Sigmoid colon (tissue), 7 donors: ENCODE data around the gene RBPJ. TPM values are rescaled to one million over a fixed set of nuclear protein-coding genes. Genes with fewer than 3 reads are reported as not detected.

Experiments
- DNase-seq: peaks from one replicate; pipeline ENCODE4 v3.0.0-alpha.2; 2019
- H3K27ac ChIP-seq, 4 donors: fragments of 200-600 bp; sonication (generic); one replicate each; pipeline ENCODE4 v1.5.1; 2016 to 2019; ENCODE audit warnings: mild to moderate bottlenecking in 1 of 4
- H3K27me3 ChIP-seq, 3 donors: fragments of 200-600 bp; sonication (generic); one replicate each; pipeline ENCODE4 v1.5.1; 2019; ENCODE audit warnings: mild to moderate bottlenecking in 1 of 3
- H3K36me3 ChIP-seq, 4 donors: fragments of 200-600 bp; sonication (generic); one replicate each; pipeline ENCODE4 v1.5.1; 2016 to 2019
- H3K4me1 ChIP-seq, 4 donors: fragments of 200-600 bp; sonication (generic); one replicate each; pipeline ENCODE4 v1.5.1; 2017 to 2019
- H3K4me3 ChIP-seq, 4 donors: fragments of 200-600 bp; sonication (generic); one replicate each; pipeline ENCODE4 v1.5.1; 2017 to 2019; ENCODE audit warnings: mild to moderate bottlenecking in 2 of 4, moderate library complexity in 1 of 4
- H3K9me3 ChIP-seq, 4 donors: fragments of 200-600 bp in 3 of 4; sonication (generic) in 3 of 4; one replicate each; pipeline versions ENCODE4 v1.5.1 to v1.6.1; 2013 to 2019
- CTCF ChIP-seq, 4 experiments: fragments of 450-650 bp in 3 of 4; fragments of 200-600 bp in 1 of 4; IDR thresholded peaks; one replicate each; pipeline ENCODE4 v1.5.1; 2016 to 2019; ENCODE audit warnings: antibody characterized with exemption in 4 of 4, mild to moderate bottlenecking in 3 of 4, moderate library complexity in 2 of 4
- EP300 ChIP-seq, 4 donors: sonication (generic); formaldehyde crosslinking; IDR thresholded peaks; one replicate each; pipeline ENCODE4 v1.6.1; 2017; ENCODE audit warnings: antibody characterized with exemption in 4 of 4
- POLR2A ChIP-seq, 2 donors: fragments of 450-650 bp; IDR thresholded peaks; one replicate each; pipeline ENCODE4 v1.6.1; 2016; ENCODE audit warnings: antibody characterized with exemption in 2 of 2, mild to moderate bottlenecking in 2 of 2, moderate library complexity in 2 of 2
- POLR2AphosphoS5 ChIP-seq, 4 donors: sonication (generic); formaldehyde crosslinking; IDR thresholded peaks; one replicate each; pipeline ENCODE4 v1.6.1; 2017; ENCODE audit warnings: antibody characterized with exemption in 4 of 4
- WGBS, 2 donors: extraction: QIAGEN DNeasy Blood & Tissue Kit; methylation state at CpG; one replicate each; pipeline ENCODE4 v1.1.7; 2013; 5-methylcytosine and 5-hydroxymethylcytosine counted together
- intact Hi-C: fragments of 100-400 bp; cut with DNase I; formaldehyde crosslinking; loops from one replicate; pipeline ENCODE4 v1.15.1; 2023
- polyA plus RNA-seq, 3 donors: library from polyadenylated mRNA; stranded (reverse); fragments of 200-250 nt; gene quantifications; one replicate each; pipeline ENCODE4 v1.2.3, GENCODE V29; 2013
- total RNA-seq, 4 donors: library from RNA; depleted of rRNA; stranded (reverse); fragments of >200 nt; gene quantifications; one replicate each; pipeline ENCODE4 v1.1.0, GENCODE V29; 2016
- donor health status: healthy with polysubstance abuse.
- donor health status: Bipolar disorder and iron deficiency.
- donor health status: healthy.

The RBPJ gene
- total RNA-seq (100 to 1,000 TPM in 2 of 4 donors, 10 to 100 TPM in 2; 78.4 to 114 (median 100) TPM), polyA plus RNA-seq (10 to 100 TPM; 15.0 to 25.0 (median 15.0) TPM)

GRCh38 chr4:26320538-26321372, at the start of gene RBPJ:
Gene RBPJ, plus strand, starts transcription at chr4:26321014. Its CDS starts 15 bp downstream, at chr4:26321029.
- Histone ChIP-seq H3K4me3 (peak within 1 kb of the TSS; percentile 59 to 85 (median 79)), H3K36me3 (no peaks in the 10 kb centered on the region), H3K27me3 (no peaks in the 10 kb centered on the region), H3K9me3 (no peaks in the 10 kb centered on the region), H3K4me1 (peaks cover 3 to 51% (median 36%) of the 10 kb centered on the region in 4 donors), H3K27ac (peak within 1 kb of the TSS; percentile 89 to 97 (median 95))
- TF ChIP-seq POLR2AphosphoS5 (IDR thresholded peaks at IDR 0.05) (peak; percentile 50 to 90 (median 82)), CTCF (IDR thresholded peaks at IDR 0.05) (no peak), POLR2A (IDR thresholded peaks at IDR 0.05) (peak; percentile 73 to 74), EP300 (IDR thresholded peaks at IDR 0.05) (peak in 1 of 4 donors; percentile 75)
- DNase-seq, result peak; percentile 95
- intact Hi-C loops, result loop anchor here (2.0 to 10.0 kb wide), 6 partner anchors 162 to 684 kb away; no protein-coding TSS in a partner anchor
- 1% methylated on average over 102 of the region's 102 CpGs for WGBS, 2 donors

- no peak for DNase-seq
- whole genome bisulfite sequencing, 2 donors, result 94% methylated on average over 5 of the region's 5 CpGs
- peaks cover 0 to 40% (median 33%) of the 10 kb centered on the region in 4 donors for H3K4me1 ChIP-seq
- no peaks in the 10 kb centered on the region for H3K27me3 ChIP-seq
- H3K36me3 ChIP-seq, result no peaks in the 10 kb centered on the region
- TF ChIP-seq POLR2AphosphoS5 (IDR thresholded peaks at IDR 0.05), result no peak
- TF ChIP-seq POLR2A (IDR thresholded peaks at IDR 0.05), result no peak
- no peak for TF ChIP-seq CTCF (IDR thresholded peaks at IDR 0.05)
- TF ChIP-seq EP300 (IDR thresholded peaks at IDR 0.05), result no peak
- no peak overlapping the region for H3K27ac ChIP-seq
- no peak overlapping the region for H3K4me3 ChIP-seq
- H3K9me3 ChIP-seq, result no peaks in the 10 kb centered on the region
- intact Hi-C loops, result no loop called here
These were observed 49.1 kb upstream of the RBPJ start for GRCh38 chr4:26271703-26272102.

- peak overlapping the region; percentile 28 to 70 (median 70) for H3K27ac ChIP-seq
- TF ChIP-seq EP300 (IDR thresholded peaks at IDR 0.05), result no peak
- no peak for TF ChIP-seq POLR2AphosphoS5 (IDR thresholded peaks at IDR 0.05)
- no peak for TF ChIP-seq POLR2A (IDR thresholded peaks at IDR 0.05)
- no peak for TF ChIP-seq CTCF (IDR thresholded peaks at IDR 0.05)
- H3K4me1 ChIP-seq, result peaks cover 0 to 28% (median 23%) of the 10 kb centered on the region in 4 donors
- H3K36me3 ChIP-seq, result no peaks in the 10 kb centered on the region
- intact Hi-C loops, result no loop called here
- H3K4me3 ChIP-seq, result no peak overlapping the region
- H3K9me3 ChIP-seq, result no peaks in the 10 kb centered on the region
- WGBS, 2 donors, result 65 to 81% methylated on average over 10 of the region's 10 CpGs
- H3K27me3 ChIP-seq, result no peaks in the 10 kb centered on the region
- DNase-seq, result peak; percentile 71
These were observed 47.9 kb upstream of the RBPJ start for GRCh38 chr4:26272654-26273615.

GRCh38 chr4:26273616-26273980, 47.2 kb upstream of the RBPJ start:
- no peak for TF ChIP-seq CTCF (IDR thresholded peaks at IDR 0.05)
- TF ChIP-seq POLR2AphosphoS5 (IDR thresholded peaks at IDR 0.05), result no peak
- no peak for TF ChIP-seq EP300 (IDR thresholded peaks at IDR 0.05)
- no peak for TF ChIP-seq POLR2A (IDR thresholded peaks at IDR 0.05)
- intact Hi-C loops, result no loop called here
- H3K36me3 ChIP-seq, result no peaks in the 10 kb centered on the region
- H3K27me3 ChIP-seq, result no peaks in the 10 kb centered on the region
- peak overlapping the region; percentile 28 to 70 (median 70) for H3K27ac ChIP-seq
- peak; percentile 68 for DNase-seq
- H3K4me1 ChIP-seq, result peaks cover 0 to 21% (median 17%) of the 10 kb centered on the region in 4 donors
- 56 to 84% methylated on average over 8 of the region's 8 CpGs for WGBS, 2 donors
- H3K9me3 ChIP-seq, result no peaks in the 10 kb centered on the region
- H3K4me3 ChIP-seq, result no peak overlapping the region
